Glomerular visceral epithelial cell (primary cell): ENCODE data around the gene CPSF4L.
A peak's percentile ranks its signal among the peaks of the same experiment; 100 is the strongest.
"Not testable (repeated sequence)": the region's sequence is repeated elsewhere in the genome, so short reads cannot be mapped to it uniquely, and the experiment has no call there.

Source experiments
- DNase-seq: peaks from one replicate; pipeline ENCODE4 v3.0.0-alpha.2; 2016; ENCODE audit errors: extremely low spot score

CPSF4L gene

DNA sequence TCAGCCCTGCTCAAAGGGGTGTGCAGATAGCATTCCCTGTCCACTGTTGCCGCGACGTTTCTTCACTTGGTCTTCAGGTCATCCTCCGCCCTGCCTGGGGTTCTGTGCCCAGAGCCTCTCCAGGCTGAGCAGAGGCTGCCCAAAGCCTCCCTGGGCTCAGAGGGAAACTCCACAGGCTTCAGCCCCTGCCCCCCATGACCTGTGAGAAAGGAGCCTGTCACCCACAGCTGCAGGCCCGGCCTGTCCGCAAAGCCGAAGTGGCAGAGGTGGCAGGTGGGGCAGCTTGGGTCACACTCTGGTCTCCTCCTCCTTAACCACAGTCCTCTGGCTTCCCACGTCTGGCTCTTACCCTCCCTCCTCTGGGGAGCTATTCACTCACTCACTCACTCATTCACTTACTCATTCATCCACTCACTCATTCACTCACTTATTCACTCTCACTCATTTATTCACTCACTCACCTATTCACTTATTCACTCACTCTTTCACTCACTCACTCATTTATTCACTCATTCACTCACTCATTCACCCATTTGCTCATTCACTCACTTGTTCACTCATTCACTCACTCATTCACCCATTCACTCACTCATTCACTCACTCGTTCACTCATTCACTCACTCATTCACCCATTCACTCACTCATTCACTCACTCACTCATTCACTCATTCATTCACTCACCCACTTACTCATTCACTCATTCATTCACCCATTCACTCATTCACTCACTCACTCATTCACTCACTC is 7.1 kb upstream of the CPSF4L start:
- no peak for DNase-seq

DNA sequence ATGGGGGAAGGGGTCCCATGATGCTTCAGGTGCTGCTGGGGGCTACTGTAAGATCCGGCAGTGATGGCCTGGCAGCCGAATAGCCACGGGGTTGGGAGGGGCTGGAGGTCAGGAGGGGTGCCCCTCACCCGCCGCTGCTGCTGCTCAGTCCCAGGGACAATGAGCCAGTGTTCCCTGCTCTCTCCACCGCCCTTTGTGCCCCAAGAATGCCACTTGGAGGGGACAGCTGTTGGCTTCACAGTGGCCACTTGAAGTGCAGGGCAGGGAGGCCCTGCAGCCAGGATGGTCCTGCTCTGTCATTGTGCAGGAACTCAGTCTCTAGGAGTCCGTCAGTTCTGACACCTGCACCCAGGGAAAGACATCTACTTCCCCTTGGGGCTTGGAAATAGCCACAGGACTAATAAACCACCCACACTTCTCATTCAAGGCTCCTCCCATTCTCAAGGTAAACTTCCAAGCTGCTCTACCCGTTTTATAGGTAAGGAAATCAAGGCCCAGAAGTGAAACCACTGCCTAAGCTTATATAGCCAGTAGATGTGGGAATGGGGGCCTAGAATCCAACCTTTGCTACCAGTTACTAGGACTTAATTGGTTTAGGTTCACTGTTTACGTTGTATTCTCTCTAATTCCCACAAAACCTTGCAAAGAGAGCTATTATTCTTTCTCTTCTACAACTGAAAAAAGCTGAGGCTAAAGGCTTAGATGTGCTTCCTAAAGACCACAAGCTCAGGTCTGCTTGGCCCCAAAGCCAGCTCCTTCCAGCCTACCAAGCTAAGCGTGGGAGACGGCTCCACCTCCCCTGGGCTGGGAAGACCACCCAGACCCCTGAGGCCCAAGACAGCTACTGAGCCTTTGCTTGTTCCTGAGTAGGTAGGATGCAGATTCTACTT is 6.2 kb upstream of the CPSF4L start:
- DNase-seq: no peak

DNA sequence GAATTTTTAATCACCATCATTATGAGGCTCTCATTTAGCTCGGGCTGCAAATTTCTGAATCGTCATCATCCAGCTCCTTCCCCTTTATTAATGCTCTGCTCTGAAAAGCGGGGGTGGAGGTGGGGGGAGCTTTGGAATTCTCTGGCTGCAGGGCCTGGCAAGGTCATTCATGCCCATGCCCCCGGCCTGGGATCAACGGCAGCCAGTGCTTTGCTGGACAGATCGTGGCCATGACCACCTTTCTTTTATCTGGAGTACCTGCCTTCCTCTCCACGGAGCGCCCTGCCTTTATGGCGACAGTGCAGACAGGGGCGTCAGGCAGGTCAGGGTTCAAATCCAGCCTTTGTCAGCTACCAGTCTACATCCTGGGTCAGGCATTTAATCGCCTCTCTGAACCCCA is 5.1 kb upstream of the CPSF4L start:
- no peak for DNase-seq

DNA sequence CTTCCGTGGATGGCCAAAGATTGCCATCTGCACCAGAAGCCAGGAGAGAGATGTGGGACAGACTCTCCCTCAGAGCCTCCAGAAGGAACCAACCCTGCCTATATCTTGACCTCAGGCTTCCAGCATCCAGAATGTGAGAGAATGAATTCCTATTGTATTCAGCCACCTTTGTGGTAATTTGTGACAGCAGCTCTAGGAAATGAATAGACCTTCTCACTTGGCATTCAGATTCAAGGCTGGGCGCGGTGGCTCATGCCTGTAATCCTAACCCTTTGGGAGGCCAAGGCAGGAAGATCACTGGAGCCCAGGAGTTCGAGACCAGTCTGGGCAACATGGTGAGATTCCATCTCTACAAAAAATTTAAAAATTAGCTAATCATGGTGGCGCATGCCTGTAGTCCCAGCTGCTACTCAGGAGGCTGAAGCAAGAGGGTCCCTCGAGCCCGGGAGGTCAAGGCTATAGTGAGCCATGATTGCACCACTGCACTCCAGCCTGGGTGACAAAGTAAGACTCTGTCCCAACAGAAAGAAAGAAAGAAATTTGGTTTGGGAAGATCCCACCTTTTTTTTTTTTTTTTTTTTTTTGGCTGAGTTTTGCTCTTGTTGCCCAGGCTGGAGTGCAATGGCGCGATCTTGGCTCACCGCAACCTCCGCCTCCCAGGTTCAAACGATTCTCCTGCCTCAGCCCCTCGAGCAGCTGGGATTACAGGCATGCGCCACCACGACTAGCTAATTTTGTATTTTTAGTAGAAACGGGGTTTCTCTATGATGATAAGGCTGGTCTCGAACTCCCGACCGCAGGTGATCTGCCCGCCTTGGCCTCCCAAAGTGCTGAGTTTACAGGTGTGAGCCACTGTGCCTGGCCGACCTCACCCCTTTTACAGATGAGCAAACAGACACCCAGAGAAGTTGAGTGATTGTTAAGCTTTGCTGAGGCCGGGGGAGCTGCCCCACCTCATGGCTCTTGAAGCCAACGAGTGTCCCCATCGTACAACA is 4.3 kb upstream of the CPSF4L start:
- no peak for DNase-seq

DNA sequence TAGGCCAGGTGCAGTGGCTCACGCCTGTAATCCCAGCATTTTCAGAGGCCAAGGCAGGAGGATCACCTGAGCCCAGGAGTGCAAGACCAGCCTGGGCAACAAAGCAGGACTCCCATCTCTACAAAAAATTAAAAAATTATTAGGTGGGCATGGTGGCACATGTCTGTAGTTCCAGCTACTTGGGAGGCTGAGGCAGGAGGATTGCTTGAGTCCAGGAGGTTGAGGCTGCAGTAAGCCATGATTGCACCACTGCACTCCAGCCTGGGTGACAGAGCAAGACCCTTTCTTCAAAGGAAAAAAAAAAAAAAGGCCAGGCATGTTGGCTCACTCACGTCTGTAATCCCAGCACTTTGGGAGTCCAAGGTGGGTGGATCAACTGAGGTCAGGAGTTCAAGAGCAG is 2.8 kb upstream of the CPSF4L start:
- not testable (repeated sequence) for DNase-seq

DNA sequence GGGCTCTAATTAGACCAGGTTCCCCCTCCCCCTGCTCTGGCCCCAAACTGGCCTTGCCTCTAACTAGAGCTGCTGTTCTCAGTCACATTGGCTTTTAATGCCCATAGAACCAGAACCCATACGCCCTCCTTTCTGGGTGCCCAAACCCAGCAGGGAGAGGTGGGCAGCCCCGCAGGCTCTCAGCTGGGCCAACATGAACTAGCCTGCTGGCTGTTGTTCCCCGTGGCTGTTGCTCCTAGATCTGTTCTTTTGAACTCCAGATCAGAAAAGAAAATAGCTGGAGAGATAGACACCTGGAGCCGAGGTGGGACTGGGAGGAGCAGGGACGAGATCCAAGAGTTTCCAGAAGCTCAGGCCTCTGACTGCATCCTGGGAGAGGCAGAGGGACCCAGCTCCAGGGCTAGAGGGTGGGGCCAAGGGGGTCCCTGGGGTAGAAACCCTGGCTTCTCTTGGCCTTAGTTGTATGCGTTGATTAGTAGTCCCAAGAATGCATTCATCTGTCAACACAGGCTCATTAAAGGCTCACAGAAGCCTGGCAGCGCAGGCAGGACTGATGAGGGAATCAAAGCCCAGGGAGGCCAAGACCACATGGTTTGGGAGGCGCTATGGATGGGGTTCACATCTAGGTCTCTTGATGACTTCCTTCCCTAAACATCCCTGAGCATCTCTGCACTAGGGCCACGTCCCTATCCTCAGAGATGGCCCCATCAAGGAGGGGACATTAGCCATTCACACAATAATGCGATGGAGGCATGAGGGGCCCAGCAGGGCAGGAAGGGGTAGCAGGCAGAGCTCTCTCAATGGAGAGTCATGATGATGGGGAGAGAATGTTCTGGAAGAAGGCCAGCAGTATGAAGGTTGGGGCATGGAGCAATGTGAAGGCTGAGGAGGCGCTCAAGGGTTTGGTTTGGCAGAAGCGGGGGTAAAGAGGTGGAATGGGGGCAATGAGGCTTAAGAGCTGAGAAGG is 1.3 kb upstream of the CPSF4L start:
- DNase-seq: no peak

DNA sequence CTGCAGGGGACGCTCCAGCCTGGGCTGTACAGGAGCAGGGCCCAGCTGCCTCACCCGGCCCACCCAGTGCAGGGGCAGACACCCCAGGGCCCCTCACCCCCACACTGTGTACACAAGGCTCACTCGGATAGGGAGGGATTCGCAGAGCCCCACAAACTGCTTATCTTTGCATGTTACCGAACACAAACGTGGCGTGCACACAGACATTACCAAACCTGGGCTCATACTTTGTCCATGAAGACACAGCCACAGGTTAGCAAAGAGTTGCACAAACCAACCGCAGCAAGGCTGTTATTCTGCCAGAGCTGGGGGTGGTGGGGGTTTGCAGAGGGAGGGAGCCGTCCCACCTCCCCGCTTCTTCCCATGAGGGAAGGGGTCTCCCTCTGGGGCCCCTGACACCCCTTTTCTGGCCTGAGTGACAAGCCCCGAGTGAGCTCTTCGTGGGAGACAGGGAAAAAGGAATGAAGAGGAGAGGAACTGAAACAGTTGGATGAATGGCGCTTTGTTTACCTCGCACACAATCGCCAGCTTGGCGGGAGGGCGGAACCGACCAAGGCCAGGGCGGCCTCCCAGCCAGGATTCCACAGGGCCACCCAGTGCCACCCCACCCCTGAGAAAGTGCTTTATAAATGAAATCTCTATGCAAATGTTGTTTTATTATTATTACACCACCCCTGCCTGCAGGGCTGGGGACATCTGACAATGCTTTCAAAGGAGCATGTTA is 434 bp upstream of the CPSF4L start:
- no peak for DNase-seq

DNA sequence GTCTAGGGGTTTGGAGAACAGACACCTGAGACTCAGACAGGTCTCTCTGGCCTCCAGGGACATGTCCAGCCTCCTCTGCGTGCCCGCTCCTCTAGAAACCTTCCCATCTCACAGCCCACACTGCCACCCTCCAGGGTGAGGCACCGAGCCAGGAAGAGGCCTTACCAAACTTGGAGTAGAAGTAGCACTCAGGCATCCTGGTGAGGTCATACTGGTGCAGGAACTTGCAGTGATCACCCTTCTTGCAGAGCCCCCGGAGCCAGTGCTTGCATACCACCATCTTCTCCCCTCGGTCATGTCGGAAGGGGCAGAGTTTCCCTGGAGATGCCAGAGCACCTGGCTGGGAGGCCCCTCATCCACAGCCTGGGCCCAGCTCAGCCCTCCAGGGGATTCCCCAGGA is 4.2 kb downstream of the CPSF4L start:
- DNase-seq: peak; percentile 13

DNA sequence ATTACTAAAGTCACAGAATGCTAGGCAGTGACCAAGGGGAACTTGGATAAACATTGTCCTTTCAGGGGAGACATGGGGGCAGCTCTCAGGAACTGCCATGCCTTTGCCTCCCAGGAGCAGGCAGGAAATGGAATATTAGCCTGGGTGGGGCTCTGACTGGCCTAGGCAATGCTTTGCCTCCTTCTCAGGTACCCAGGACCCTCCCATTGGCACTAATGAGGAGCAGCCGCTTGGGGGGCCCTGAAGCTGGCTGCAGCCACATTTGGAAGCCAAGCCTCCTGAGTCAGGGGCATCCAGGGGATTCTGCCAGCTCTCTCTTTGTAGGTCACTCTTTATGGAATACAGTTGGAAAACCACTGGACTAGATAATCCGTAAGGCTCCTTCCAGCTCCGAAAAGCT is 5.5 kb downstream of the CPSF4L start:
- DNase-seq: no peak

DNA sequence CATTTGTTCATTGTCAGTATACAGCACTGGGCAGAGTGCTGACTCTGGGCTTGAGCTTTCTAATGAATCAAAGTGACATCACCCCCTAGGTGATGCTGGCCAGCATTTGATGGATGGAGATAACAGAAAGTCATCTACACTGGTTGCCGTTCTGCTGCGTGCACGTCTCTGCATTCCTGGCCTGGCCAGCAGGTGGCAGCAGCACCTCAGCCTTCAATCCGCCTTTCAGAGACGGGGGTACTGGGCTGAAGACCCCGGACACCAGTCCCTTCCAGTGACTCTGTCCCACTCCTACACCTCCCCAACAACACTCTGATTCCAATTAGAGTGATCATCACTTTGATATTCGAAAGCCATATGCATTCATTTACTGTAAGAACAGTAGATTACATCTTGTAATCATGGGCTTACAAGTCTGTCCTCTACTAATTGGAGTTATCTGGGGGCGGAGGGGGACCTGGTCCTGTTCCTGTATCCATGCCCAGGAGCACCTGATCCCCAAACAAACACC is 6.0 kb downstream of the CPSF4L start:
- peak; percentile 62 for DNase-seq

DNA sequence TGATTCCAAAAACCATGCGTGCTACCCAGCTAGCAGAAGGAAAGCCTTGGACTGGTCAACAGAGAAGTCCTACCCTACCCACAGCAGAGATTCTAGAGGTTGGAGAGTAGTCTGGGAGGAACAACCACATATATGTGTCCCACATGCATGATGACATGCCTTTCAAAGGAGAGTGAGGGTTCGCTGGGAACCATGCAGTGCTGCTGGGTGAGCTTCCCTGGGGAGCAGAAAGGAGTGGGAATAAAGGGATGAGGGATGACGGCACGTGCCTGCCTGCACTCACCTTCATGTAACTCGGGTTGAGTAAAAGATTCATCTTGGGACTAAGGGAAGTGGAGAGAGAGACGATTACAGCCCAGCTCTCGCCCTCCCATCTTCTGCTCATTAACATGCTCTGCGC is 9.8 kb downstream of the CPSF4L start:
- no peak for DNase-seq

DNA sequence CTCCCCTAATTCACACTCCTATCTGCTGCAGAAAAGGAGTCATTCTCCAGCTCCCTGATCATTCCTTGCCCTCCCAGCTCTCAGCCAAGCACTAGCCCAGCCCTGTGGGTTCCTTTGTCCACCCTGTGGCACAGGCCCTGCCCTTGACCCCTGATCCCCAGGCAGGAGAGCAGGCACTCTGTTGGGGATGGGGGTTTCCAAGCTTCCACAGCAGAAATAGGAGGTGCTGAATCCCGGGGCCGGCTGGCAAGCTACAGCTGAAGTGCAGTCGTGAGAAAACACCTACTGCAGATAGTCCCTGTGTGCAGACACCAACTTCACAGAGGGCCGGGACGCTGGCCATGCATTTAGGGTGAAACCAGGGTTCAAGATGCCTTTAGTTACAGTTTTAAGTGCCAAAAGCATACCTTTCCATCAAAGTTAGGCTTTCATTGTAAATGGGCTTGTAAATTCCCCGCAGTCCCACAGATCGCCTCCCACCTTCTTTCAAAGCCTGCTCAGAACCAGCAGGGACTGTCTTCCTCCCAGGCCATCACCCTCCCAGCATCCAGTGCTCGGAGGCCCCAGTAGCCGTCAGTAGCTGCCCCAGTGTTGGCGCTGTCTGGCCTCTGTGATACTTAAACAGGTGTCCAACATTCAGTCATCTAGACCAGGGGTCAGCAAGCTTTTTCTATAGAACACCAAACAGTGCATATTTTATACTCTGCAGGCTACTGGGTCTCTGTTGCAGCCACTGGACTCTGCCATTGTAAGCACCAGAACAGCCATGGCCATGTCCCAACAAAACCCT is 10.6 kb downstream of the CPSF4L start:
- no peak for DNase-seq

DNA sequence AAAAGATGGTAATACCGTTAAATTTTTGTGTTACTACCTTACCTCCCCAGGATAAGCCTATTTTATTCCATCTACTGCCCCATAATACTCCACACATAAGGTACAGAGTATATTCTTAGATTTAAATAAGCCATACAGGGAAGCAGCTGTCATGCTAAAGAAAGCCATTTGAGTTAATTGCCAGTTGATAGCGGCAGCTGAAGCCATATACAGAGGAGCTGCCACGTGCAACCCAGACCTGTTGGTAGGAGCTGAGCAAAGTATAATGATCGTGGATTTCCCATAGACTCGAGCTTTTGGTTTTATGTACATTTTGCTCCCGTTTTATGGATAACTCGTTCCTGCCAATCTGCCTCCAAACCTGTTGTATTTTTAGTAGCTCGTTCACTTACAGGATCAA is 12.0 kb downstream of the CPSF4L start:
- no peak for DNase-seq

DNA sequence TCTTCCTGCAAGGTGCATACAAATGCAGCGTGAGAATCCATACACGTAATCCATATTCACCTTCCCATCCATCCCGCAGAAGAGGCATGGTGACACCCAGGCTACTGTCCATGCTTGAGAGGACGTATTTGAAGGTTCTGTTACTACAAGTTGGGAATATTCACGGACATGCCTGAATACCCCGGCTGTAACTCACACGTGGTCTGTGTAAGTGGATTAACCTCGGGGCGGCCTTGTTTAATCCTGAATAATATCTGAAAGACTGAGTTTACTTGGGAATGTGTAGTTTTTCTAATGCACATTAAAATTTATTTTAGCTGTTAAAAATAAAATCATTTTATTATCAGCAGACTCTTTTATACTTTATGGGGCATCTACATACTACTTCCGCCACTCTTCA is 13.1 kb downstream of the CPSF4L start:
- no peak for DNase-seq

DNA sequence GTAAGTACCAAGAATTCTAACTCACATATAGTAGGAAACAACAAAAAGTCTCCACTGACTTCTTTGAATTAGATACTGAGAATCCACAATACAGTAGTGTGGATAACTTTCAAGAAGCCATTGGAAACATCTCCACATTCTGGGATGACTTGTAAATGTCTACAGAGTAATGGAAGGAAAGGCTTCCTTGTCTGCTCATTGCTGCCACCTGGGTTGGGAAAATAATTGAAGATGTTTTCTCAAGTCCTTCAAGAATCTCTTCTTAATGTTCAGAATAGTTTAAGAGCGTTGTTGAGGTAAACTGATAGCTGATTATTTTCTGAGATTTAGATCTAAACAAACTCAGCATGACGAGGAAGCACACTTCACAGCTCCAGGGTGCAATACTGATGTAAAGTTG is 14.0 kb downstream of the CPSF4L start:
- no peak for DNase-seq

DNA sequence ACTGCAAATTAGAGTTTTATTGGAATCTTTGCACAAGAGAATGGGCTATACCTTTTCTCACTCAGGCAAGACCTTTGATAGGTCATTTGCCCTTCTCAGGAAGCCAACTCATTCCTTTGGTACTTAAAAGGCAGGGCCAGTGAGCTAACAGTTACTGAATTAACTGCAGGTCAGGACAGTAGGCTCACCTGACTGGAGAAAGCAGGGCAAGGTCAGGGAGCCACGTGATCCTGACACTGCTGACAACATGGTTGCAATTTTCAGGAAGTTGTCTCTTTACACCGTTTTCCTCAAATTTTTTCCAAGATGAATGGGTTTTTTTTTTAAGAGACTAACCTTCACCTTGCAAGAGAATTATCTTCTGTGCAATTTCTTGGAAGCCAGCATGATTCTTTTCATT is 21.1 kb downstream of the CPSF4L start:
- no peak for DNase-seq

DNA sequence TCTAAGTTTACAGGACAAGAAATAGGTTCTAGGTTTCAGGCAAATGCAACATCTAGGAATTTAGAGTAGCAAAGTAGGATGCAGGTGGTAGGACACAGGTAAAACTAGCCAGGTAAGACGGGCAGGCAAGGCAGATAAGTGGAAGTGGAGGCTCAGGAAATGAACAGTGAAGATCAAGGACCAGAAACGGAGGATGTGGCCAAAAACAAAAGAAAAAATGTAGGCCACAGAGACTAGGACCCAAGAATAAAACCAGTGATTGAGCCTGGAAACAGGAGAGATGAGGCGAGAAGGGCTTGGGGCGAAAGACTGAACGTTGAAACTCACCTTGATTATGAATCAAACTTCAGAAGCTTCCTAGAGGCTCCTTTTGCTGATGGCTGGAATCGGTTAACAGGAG is 24.0 kb downstream of the CPSF4L start:
- no peak for DNase-seq

DNA sequence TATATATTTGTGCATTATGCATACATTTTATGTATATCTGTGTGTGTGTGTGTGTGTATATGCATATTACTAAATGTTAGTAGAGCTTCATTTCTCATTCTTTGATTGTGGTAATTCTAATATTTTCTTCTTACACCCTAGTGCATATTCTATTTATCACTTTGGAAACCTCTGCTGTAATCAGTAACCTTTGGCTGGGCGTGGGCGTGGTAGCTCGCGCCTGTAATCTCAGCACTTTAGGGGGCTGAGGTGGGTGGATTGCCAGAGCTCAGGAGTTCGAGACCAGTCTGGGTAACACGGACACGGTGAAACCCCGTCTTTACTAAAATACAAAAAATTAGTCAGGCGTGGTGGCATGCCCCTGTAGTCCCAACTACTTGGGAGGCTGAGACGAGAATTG is 26.9 kb downstream of the CPSF4L start:
- DNase-seq: no peak
